ENCODE results near the gene CREB3L2.
"Not testable (repeated sequence)": the region's sequence is repeated elsewhere in the genome, so short reads cannot be mapped to it uniquely, and the experiment has no call there.

Gene CREB3L2

DNA sequence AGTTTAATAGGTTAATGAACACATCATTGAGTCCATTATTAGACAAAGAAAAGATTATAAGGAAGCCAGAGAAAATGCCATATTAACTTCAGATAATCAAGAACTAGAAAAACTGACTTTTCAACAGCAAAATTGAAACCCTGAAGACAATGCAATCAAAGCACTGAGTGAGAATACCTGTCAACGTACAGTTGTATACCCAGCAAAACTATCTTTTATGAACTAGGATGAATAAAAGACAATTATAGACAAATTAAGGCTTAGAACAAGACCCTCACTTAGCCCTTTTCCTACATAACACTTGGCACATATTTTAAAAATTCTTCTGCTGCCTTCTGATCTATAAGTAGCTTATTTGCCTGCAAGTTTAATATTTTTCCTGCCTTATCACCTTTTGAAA lies 136.1 kb downstream of the CREB3L2 start:
- DNase-seq: no peak

DNA sequence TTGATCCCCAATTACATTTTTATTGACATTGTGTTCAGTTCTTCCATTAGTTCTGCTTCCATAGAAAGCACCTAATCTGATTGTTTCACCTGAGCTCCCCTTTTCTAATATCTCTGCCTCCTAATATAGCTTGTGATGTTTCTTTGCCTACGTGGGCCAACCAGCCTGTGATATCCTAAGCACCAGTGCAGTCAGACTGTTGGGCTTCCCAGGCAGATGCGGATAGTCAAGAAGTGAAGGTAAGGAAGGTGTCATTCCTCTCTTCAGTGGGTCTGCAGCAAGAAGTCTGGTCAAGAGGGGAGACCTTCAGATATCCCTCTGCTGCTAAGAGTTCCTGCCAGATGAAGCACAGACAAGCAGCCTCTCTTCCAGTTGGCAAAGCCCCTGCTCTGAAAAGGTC lies 138.9 kb downstream of the CREB3L2 start:
- no peak for DNase-seq

DNA sequence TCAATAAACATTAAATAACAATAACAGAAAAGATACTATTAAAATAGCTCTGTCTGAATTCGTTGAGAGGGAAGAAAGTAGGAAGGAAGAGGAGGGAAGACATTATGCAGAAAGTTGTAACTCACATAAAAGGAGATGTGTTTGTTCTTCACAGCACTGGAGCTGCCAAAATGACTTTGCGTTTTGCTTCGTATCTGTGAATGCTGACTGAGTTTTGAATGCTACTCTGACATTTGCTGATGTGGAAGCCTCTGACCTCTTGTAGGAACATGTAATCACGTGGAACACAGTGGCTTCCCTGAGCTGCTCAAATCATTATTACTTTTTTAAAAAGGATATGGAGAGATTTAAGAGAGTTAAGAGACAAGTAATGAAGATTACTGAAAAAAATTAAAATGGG lies 139.5 kb downstream of the CREB3L2 start:
- no peak for DNase-seq

DNA sequence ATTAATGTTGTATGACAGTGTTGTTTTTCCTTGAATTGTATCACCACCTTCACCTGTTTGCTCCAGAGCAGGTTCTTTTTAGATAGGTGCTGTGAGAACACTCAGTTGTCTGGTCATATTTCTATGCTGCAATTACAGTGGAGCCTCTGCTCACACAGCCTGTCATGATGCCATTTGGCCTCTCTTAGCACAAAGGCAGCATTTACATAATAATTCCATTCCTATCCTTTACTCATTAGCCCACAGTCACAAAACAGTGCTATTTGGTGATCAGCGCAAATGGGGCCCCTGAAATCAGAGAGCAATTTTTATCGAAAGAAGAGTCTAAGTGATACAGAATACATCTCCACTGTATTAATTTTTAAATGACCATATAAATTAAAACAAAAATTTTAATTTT lies 141.3 kb downstream of the CREB3L2 start:
- DNase-seq: no peak

DNA sequence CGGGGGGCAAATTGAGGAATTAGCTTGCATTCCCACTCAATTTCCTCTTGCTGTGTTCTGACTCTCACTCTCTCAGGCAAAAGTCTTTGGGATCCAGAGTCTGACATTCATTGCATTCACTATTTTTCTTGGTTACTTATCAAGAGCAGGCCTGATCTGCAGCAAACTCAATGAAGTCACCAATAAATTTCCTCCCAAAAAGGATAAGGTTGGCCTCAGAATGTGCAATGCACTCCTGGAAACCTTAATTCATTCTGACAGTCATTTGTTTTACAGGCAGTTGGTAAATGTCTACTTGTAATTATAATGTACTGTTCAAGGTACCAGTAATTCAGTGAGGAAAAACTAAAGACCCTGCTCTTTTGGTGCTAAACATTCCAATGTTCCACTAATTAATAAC lies 148.8 kb downstream of the CREB3L2 start:
- DNase-seq: no peak

DNA sequence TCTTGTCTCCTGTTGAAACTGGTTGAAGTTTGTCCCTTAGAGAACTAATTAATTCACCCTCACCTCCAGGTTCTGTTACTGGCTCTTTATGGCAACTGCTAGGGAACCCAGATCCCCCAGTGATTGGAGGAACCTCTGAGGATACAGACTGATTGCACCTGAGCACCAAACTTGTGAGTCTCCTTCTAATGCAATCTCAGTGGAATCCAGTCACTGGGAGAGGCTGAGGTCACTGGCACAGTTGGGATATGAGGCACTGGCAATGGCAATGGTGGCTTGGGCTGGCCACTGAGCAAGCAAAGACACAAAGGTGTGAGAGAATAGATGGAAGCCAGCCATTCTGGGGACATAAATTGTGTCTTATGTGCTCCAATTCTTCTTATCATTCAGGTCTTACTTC lies 149.8 kb downstream of the CREB3L2 start:
- DNase-seq: no peak

GRCh38 chr7:137850972-137851945 lies 150.6 kb downstream of the CREB3L2 start:
- no peak for DNase-seq

- no peak for DNase-seq
These were observed 151.3 kb downstream of the CREB3L2 start for GRCh38 chr7:137850571-137850970.

DNA sequence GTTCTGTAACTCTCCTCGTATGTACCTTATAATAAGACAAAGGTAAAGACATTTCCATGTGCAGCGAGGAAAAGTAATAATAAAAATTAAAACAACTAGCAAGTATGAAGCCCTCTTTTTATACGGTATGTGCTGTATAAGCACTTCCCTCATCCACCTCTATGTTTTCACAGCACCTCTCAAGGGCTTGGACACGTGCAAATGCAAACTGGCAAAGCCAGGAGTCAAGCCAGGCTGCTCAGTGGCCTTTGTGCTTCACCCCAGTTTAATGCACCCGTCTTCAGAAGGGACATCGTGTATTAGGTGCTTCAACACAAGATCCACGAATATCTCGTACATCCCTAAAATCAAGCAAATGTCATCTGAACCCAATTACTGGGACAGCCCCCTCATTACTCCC lies 153.8 kb downstream of the CREB3L2 start:
- no peak for DNase-seq

DNA sequence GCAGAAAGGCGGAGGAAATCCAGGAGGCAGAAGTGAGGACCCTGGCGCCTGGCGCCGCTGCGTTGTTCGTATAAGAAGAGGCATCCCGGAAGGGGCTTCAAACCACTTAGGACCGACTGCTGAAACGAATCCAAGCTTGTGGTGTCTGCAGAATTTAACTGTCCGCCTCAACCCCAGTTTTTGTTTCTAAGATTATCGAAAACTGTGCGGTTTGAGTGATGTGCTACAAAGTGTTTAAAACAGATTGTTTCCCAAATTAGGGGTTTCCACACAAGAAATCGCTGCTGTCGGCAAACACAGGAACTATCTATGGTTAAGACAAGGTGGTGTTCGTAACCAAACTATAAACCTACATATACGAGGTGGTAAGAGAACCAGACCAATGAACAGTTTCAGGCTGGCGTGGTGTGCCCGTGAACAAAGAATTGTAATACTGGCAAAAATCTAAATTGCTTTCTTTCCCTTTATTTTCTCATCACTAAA lies 154.3 kb downstream of the CREB3L2 start:
- no peak for DNase-seq

GRCh38 chr7:137846827-137847567 lies 154.9 kb downstream of the CREB3L2 start, which contains the start of gene DGKI:
DGKI (minus strand) TSS chr7:137846974.
- no peak for DNase-seq

GRCh38 chr7:137846549-137846826 lies 155.4 kb downstream of the CREB3L2 start:
- DNase-seq: no peak

DNA sequence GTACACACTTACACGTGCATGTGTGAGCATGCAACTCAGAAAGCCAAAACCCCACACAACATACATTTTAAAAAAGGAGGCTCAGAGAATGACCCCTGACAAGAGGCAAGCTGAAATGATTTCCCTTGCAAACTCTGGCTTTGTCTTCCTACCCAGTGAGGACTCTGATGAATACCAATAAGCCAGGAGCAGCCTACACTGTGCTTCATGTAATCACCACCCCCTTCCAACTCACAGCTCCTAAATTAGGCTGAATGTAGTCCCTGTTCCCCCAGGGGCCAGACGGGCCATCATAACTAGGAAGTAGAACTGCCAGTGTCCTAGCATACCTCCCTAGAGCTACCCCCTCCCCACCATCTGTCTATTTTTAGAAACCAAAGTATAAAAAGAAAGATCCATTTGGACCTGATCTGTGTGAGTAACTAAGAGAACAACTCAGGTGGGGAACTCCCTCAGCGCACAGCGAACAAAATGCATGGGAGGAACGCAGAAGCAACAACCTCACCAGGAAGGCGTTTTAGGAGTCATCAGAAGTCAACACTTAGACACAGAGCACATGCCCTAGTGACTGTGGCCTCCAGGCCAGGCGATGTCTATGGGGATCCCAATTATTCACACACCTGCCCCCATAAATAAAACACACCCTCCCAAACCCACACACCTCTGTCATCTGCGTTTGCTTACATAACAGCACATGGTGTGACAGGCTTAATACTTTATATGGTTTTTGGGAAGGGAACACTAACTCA lies 157.0 kb downstream of the CREB3L2 start:
- no peak for DNase-seq

GRCh38 chr7:137839903-137840779 lies 161.7 kb downstream of the CREB3L2 start:
- DNase-seq: no peak

DNA sequence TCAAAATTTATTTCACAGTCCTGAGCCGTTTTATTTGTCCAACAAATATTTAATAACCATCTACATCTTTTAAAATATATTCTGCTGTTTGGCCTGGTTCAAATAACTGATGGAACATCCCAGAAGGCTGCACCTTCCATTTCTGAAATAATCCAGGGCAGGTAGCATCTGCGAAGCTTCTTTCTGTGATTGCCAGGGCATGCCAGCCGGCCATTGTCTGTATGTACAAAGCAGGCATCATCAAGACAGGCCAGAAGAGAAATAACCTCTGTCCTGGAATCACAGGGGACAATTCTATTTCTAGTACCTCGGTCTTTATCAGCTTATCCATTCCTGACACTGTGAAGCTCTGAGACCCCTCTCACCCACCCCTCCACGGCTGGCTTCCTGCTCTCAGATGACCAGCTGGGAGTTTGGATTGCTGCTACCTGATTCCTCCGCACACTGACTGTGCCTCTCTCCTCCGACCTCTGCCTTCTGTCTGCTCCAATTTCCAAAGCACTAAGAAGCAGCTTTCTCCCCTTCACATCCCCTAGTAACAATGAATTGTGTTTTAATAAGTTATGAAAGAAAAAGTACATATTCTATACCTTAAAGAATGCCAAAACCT lies 163.1 kb downstream of the CREB3L2 start:
- DNase-seq: no peak

DNA sequence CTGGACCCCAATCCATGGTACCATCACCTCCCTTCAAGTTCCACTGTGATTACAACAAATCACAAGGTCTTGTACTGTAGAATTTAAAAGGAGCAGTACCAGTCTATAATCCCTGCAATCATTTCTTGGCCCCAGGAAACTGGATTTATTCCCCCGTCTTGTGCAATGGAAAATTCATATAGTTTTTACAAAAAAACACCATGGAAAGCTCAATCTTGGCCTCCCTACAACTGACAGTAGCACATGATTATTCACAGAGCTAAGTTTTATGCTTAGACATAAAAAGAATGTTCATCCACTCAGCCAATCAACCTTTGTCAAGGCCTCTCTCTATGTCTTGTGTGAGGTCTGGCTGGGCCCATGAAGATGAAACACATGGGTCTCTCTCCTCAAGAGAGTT lies 165.3 kb downstream of the CREB3L2 start:
- DNase-seq: no peak

DNA sequence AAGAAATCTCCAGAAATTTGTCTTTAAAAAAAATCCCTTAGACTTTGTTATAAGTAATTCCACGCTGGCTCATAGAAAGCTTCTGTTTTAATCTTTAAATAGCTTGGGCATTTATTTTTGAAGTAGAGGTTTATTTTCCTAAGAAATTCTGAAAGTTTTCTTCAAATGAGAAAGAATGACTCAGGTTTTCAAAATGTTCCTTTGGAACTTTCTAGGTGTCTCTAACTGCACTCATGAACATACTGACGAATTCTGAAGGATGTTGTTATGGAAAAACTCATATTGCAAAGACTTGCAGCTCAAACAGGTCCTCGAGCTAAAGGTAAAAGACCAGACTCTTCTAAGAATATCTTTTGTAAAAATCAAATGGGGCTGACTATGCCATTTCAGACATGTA lies 165.8 kb downstream of the CREB3L2 start:
- DNase-seq: no peak

DNA sequence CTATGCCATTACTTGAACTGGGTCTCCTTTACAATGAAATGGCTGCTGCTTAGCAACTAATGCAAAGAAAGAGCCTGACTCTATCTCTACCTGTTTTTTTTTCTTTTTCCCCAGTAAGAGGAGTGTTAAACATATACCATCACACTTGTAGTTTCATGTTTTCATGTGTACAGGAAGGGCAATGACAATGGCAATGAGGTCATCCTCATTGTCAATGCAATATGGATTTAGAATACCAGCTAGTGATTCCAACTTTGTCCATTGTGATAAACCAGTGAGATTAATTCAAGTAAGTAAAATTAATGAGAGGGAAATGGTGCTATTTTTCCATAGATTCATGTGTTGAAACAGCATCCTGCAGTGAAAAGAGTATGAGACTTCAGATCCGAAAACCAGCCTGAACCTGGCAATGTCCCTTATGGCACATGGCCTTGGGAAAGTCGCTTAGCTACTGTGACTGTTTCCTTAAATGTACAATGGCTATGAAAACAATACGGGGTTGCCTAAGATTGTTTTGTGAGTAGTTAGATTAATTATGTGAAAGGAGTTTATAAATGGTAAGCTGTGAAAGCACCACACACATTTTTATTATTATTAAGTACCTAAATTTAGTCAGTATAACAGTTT lies 166.3 kb downstream of the CREB3L2 start:
- no peak for DNase-seq

GRCh38 chr7:137834552-137834951 lies 167.3 kb downstream of the CREB3L2 start:
- no peak for DNase-seq

DNA sequence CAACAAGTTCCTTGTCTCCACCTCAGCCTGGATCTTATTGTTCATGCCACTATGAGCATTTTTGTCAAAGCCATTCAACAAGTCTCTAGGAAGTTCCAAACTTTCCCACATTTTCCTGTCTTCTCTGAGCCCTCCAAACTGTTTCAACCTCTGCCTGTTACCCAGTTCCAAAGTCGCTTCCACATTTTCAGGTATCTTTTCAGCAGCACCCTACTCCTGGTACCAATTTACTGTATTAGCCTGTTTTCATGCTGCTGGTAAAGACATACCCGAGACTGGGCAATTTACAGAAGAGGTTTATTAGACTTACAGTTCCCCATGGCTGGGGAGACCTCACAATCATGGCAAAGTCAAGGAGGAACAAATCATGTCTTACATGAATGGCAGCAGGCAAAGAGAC lies 168.9 kb downstream of the CREB3L2 start:
- not testable (repeated sequence) for DNase-seq

GRCh38 chr7:137832382-137832781 lies 169.5 kb downstream of the CREB3L2 start:
- DNase-seq: no peak

All from DMS153 (cell line).